Upper lobe of left lung (tissue), 6 donors: ENCODE measurements around the gene SAPCD1. TPM values are rescaled to one million over a fixed set of nuclear protein-coding genes. Genes with fewer than 3 reads are reported as not detected.
A peak's percentile ranks its signal among the peaks of the same experiment; 100 is the strongest.

Experiments
- ATAC-seq, 2 donors: fragments of 200-7000 bp; cut with Tn5 transposase; one replicate each; pipeline ENCODE4 v1.9.1; 2022; ENCODE audit warnings: mild to moderate bottlenecking in 2 of 2, moderate library complexity in 2 of 2; ENCODE audit not compliant: low FRiP score in 2 of 2
- DNase-seq, 2 donors: peaks; one replicate each; pipeline ENCODE4 v3.0.0-alpha.2; 2019 to 2020
- H3K27ac ChIP-seq, 4 donors: fragments of 200-600 bp; sonication (generic); one replicate each; pipeline ENCODE4 v1.5.1; 2016 to 2019
- H3K27me3 ChIP-seq, 4 donors: fragments of 200-600 bp; sonication (generic); one replicate each; pipeline ENCODE4 v1.5.1; 2017 to 2019
- H3K36me3 ChIP-seq, 4 donors: fragments of 200-600 bp; sonication (generic); one replicate each; pipeline ENCODE4 v1.5.1; 2016 to 2019
- H3K4me1 ChIP-seq, 4 donors: fragments of 200-600 bp; sonication (generic); one replicate each; pipeline ENCODE4 v1.5.1; 2018 to 2019
- H3K4me3 ChIP-seq, 4 donors: fragments of 200-600 bp; sonication (generic); one replicate each; pipeline ENCODE4 v1.5.1; 2017 to 2019; ENCODE audit warnings: mild to moderate bottlenecking in 2 of 4, moderate library complexity in 1 of 4
- H3K9me3 ChIP-seq, 4 donors: fragments of 200-600 bp; sonication (generic); one replicate each; pipeline ENCODE4 v1.5.1; 2018 to 2019
- EP300 ChIP-seq, 4 donors: sonication (generic); formaldehyde crosslinking; IDR thresholded peaks; one replicate each; pipeline ENCODE4 v1.5.1; 2017; ENCODE audit warnings: antibody characterized with exemption in 4 of 4, control low read depth in 2 of 4
- POLR2A ChIP-seq, 4 donors: fragments of 450-650 bp; IDR thresholded peaks; one replicate each; pipeline ENCODE4 v1.5.1; 2016 to 2017; ENCODE audit warnings: antibody characterized with exemption in 4 of 4, mild to moderate bottlenecking in 2 of 4
- POLR2AphosphoS5 ChIP-seq, 2 donors: sonication (generic); formaldehyde crosslinking; IDR thresholded peaks; one replicate each; pipeline ENCODE4 v1.5.1; 2017; ENCODE audit warnings: antibody characterized with exemption in 2 of 2
- WGBS, 2 donors: methylation state at CpG; one replicate each; pipeline ENCODE4 v1.1.5; 2017 to 2018; 5-methylcytosine and 5-hydroxymethylcytosine counted together
- total RNA-seq, 6 donors: library from RNA; depleted of rRNA in 4 of 6; stranded (reverse); fragments of >200 nt in 4 of 6; gene quantifications; one replicate each; pipeline versions ENCODE4 v1.1.0 to v1.2.1, GENCODE V29; 2016 to 2021
- TF ChIP-seq, protein P1 (sequence below), 6 experiments: fragments of 450-650 bp in 4 of 6; fragments of 200-600 bp in 2 of 6; sonication (generic) in 2 of 6; IDR thresholded peaks; one replicate each; pipeline ENCODE4 v1.5.1; 2016 to 2019; ENCODE audit warnings: antibody characterized with exemption in 6 of 6
- donor health status: DM: no; HTN: no; CAD: no; lungs with moderate emphysema.
- donor health status: DM: no; HTN: yes; CAD: no; lungs with severe emphysema.

Gene SAPCD1
- total RNA-seq, 6 donors from 2014 or later = 1.1 to 15.7 (median 5.3) TPM

DNA sequence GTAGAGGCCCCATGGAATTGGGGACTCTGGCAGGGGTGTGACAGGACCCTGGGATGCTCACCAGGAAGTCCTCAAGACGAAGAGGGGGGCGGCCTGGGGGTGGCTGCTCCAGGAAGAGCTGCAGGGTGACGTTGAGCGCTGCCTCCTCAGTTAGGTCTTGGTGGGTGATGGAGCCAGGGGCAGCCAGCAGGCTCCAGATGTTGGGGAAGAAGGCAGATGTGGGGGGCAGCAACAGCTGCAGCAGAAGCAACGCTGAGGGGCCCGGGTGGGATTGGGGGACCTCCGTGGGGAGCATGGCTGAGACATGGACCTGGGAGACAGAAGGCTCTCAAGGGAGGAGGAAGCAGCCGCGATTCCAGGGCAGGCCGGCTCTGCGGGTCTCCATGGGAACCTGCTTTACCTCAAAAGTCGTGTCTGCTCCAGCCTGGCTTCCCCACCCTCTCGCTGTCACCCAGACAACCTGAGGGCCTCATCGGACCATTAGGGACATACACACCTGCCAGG, 14.1 kb downstream of the SAPCD1 start:
- peaks cover 5 to 37% (median 30%) of the 10 kb centered on the region in 4 donors for H3K36me3 ChIP-seq
- H3K9me3 ChIP-seq = no peaks in the 10 kb centered on the region
- peaks cover 7 to 22% (median 12%) of the 10 kb centered on the region in 4 donors for H3K4me1 ChIP-seq
- H3K27me3 ChIP-seq = no peaks in the 10 kb centered on the region
- TF ChIP-seq POLR2AphosphoS5 (IDR thresholded peaks at IDR 0.05) (no peak), POLR2A (IDR thresholded peaks at IDR 0.05) (no peak), EP300 (IDR thresholded peaks at IDR 0.05) (no peak)
- TF ChIP-seq, protein P1, sequence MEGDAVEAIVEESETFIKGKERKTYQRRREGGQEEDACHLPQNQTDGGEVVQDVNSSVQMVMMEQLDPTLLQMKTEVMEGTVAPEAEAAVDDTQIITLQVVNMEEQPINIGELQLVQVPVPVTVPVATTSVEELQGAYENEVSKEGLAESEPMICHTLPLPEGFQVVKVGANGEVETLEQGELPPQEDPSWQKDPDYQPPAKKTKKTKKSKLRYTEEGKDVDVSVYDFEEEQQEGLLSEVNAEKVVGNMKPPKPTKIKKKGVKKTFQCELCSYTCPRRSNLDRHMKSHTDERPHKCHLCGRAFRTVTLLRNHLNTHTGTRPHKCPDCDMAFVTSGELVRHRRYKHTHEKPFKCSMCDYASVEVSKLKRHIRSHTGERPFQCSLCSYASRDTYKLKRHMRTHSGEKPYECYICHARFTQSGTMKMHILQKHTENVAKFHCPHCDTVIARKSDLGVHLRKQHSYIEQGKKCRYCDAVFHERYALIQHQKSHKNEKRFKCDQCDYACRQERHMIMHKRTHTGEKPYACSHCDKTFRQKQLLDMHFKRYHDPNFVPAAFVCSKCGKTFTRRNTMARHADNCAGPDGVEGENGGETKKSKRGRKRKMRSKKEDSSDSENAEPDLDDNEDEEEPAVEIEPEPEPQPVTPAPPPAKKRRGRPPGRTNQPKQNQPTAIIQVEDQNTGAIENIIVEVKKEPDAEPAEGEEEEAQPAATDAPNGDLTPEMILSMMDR (IDR thresholded peaks at IDR 0.05) = no peak
- peak overlapping the region; percentile 41 to 75 (median 60) for H3K27ac ChIP-seq
- 34 to 62% methylated on average over 7 to 11 of the region's 14 CpGs for WGBS, 2 donors
- peak in 1 of 2 donors; percentile 59 for DNase-seq
- H3K4me3 ChIP-seq = peak overlapping the region in 3 of 4 donors; percentile 4 to 31 (median 28)
- ATAC-seq = no peak

DNA sequence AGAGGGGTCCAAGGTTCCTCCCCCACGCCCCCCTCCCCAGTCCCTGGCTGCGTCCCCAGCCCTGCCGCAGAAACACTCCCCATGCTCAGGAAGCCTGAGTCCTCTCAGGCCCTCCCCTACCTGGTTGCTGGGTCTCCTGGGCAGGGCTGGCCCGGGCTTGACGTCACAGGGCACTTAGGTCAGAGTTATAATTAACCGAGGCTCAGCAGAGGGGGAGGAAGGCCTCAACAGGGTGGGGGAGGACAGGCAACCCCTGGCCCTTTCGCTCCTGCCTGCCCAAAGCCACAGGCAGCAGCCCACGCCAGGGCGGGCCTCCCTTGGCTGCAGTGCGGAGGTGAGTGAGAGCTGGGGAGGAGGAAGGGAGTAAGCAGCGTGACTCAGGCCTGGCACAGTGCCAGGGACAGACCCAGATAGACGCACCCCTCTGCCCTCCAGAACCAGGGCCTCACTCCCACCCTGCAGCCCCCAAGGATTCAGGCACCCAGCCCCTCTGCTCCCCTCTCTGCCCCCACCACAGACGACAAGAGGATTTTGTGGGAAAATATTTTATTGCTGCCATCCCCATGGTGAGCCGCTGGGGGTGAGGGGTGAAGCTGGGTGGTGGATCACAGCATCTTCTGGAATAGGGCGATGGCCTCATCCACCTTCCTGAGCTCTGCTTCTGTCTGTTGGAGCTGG, 14.7 kb downstream of the SAPCD1 start, which contains the start of gene VWA7:
TSS of gene VWA7 (minus strand) at position 340 of the 678 bp plus-strand sequence. CDS start 549 bp downstream, outside the sequence.
- no peaks in the 10 kb centered on the region for H3K27me3 ChIP-seq
- ATAC-seq = peak; percentile 68 to 81

DNA sequence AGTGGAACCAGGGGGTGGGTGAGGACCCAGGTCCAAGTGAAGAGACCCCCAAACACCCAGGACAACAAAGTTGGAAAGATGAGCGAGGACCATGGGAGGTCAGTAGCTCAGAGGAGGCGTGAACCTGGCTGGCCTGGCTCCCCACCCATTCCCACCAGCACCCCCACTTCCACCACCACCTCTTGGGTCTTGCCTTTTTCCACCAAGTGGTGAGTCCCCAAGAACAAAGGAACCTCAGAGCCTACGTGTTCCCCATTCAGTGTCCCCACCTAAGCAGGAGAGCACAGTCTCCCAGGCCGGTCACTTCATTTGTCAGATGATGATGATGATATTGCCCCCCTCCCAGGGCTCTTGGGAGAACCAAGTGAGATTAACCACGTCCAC, 15.2 kb downstream of the SAPCD1 start:
- TF ChIP-seq POLR2AphosphoS5 (IDR thresholded peaks at IDR 0.05) (no peak), POLR2A (IDR thresholded peaks at IDR 0.05) (no peak), EP300 (IDR thresholded peaks at IDR 0.05) (no peak)
- TF ChIP-seq, protein P1 (IDR thresholded peaks at IDR 0.05) = no peak
- Histone ChIP-seq H3K4me3 (no peak overlapping the region), H3K27me3 (no peaks in the 10 kb centered on the region), H3K4me1 (peaks cover 7 to 21% (median 12%) of the 10 kb centered on the region in 4 donors), H3K27ac (peak overlapping the region in 2 of 4 donors; percentile 70 to 75), H3K36me3 (peaks cover 11 to 48% (median 41%) of the 10 kb centered on the region in 4 donors), H3K9me3 (no peaks in the 10 kb centered on the region)
- 91 to 92% methylated on average over 5 of the region's 5 CpGs for WGBS, 2 donors
- ATAC-seq (no peak), DNase-seq (no peak)

More for the DNA sequence above, 14.7 kb downstream of the SAPCD1 start, which contains the start of gene VWA7:
- 0 to 18% methylated on average over 4 to 13 of the region's 15 CpGs for WGBS, 2 donors
- H3K9me3 ChIP-seq = no peaks in the 10 kb centered on the region
- peaks cover 6 to 43% (median 36%) of the 10 kb centered on the region in 4 donors for H3K36me3 ChIP-seq
- H3K27ac ChIP-seq = peak within 1 kb of the TSS; percentile 41 to 75 (median 60)
- TF ChIP-seq EP300 (IDR thresholded peaks at IDR 0.05) (no peak), POLR2AphosphoS5 (IDR thresholded peaks at IDR 0.05) (peak in 1 of 2 donors; percentile 57)
- peaks cover 7 to 22% (median 12%) of the 10 kb centered on the region in 4 donors for H3K4me1 ChIP-seq
- H3K4me3 ChIP-seq = peak within 1 kb of the TSS in 3 of 4 donors; percentile 4 to 31 (median 28)
- peak; percentile 88 to 89 for DNase-seq

DNA sequence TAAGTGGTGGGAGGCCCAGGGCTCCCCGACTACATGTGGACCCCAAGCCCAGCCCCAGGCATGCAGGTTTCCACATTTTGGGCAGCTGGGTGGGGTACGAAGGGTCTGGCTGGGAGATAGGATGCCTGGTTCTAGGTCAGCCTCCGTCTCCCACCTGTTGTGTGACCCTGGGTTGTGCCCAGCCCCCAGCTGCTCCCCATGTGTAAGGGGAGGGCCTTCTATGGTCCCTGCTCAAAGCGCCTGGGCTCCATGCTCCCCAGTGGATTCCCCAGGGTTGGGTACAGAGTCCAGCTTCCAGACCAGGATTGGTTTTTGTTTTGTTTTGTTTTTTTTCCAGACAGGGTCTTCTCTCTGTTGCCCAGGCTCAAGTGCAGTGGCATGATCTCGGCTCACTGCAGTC, 15.7 kb downstream of the SAPCD1 start:
- H3K36me3 ChIP-seq = peaks cover 14 to 53% (median 46%) of the 10 kb centered on the region in 4 donors

More for the DNA sequence above, 15.7 kb downstream of the SAPCD1 start:
- peaks cover 7 to 16% (median 12%) of the 10 kb centered on the region in 4 donors for H3K4me1 ChIP-seq
- ATAC-seq = no peak
- DNase-seq = no peak
- H3K9me3 ChIP-seq = no peaks in the 10 kb centered on the region
- H3K4me3 ChIP-seq = no peak overlapping the region
- TF ChIP-seq, protein P1 (IDR thresholded peaks at IDR 0.05) = no peak
- TF ChIP-seq EP300 (IDR thresholded peaks at IDR 0.05) (no peak), POLR2A (IDR thresholded peaks at IDR 0.05) (no peak), POLR2AphosphoS5 (IDR thresholded peaks at IDR 0.05) (no peak)
- WGBS, 2 donors = 93 to 97% methylated on average over 2 to 5 of the region's 5 CpGs
- H3K27me3 ChIP-seq = no peaks in the 10 kb centered on the region
- peak overlapping the region in 1 of 4 donors; percentile 75 for H3K27ac ChIP-seq
